GM19395 (cell line): Measurements from ENCODE around the gene ZNF335.

Source experiments
- ATAC-seq: cut with Tn5 transposase; IDR thresholded peaks from one replicate; pipeline ENCODE4 v1.9.1; 2021; ENCODE audit warnings: mild to moderate bottlenecking, moderate library complexity; ENCODE audit not compliant: unreplicated experiment

ZNF335 gene, protein sequence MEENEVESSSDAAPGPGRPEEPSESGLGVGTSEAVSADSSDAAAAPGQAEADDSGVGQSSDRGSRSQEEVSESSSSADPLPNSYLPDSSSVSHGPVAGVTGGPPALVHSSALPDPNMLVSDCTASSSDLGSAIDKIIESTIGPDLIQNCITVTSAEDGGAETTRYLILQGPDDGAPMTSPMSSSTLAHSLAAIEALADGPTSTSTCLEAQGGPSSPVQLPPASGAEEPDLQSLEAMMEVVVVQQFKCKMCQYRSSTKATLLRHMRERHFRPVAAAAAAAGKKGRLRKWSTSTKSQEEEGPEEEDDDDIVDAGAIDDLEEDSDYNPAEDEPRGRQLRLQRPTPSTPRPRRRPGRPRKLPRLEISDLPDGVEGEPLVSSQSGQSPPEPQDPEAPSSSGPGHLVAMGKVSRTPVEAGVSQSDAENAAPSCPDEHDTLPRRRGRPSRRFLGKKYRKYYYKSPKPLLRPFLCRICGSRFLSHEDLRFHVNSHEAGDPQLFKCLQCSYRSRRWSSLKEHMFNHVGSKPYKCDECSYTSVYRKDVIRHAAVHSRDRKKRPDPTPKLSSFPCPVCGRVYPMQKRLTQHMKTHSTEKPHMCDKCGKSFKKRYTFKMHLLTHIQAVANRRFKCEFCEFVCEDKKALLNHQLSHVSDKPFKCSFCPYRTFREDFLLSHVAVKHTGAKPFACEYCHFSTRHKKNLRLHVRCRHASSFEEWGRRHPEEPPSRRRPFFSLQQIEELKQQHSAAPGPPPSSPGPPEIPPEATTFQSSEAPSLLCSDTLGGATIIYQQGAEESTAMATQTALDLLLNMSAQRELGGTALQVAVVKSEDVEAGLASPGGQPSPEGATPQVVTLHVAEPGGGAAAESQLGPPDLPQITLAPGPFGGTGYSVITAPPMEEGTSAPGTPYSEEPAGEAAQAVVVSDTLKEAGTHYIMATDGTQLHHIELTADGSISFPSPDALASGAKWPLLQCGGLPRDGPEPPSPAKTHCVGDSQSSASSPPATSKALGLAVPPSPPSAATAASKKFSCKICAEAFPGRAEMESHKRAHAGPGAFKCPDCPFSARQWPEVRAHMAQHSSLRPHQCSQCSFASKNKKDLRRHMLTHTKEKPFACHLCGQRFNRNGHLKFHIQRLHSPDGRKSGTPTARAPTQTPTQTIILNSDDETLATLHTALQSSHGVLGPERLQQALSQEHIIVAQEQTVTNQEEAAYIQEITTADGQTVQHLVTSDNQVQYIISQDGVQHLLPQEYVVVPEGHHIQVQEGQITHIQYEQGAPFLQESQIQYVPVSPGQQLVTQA (N-terminal part only)

DNA sequence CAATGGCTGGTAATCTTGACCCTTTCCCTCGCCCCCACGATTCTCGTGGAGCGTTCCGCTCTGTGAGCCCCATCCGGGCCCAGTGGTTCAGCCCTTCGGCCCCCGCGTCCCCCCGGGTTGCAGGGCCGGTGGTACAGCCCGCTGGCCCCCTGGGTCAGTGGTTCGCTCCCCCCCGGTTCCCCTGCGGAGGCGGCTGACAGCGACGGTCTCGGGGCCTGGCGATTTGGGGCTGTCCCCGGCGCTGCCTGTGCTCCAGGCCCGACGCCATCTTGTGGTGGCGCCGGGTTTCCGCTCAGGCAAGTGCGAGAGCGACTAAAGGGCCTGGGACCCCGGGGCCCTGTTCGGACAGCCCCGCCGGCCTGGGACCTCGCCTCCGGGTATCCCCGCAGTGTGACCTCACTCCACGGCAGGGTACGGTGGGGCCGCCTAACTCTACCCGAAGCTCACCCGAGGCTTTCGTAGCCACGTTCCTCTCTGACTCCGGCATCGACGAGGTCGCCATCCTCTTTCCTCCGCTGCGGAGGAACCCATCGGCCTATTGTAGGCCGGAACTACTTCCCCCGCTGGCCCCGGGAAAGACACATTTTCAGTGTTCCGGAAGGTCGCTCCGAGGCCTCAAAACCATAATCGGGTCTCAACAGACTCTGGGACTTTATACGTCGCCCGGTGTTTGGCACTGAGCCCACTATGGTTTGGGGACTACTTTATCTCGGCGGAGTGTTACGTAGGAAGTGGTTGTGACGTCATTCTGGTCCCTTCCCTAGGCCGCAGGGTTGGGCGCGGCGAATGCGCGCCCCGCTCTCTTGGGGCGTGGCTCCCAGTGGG, at the start of gene ZNF335:
Gene ZNF335, minus strand, starts transcription at position 529 of the 825 bp plus-strand sequence. CDS start 793 bp downstream, outside the sequence.
- ATAC-seq: peak; percentile 76

DNA sequence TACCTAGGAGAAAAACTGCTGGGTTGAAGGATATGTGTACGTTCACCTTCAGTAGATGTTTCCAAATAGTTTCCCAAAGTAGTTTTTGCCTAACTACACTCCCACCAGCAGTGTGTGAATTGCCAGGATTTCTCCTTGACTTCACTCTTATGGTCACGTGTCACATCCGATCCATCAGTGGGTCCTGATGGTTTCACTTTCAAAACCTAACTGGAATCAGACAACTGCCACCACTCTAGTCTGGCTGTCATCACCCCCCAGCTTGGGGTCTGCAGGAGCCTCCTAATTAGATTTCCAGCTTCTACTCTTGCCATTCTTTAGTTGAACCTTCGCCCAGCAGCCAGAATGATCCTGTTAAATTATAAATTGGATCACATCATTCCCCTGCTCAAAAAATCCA, 48.6 kb upstream of the ZNF335 start:
- ATAC-seq: no peak

DNA sequence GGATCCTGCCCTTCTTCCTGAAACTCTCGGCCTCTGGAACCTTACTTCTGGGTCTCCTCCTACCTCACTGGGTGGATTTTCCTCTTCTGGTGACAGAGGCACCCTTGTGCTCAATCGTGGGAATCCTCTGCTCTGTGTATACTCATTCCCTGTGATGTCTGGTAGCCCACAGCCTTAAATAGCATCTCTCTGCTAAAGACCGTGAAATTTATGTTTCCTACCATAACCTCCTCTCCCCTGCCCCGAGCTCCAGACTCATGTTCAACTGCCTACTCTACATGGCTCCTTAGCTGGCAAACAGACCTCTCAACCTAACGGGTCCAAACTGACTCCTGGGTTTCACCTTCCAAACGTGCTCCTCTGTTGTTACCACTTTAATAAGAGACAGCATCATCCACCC, 46.6 kb upstream of the ZNF335 start:
- ATAC-seq: no peak

DNA sequence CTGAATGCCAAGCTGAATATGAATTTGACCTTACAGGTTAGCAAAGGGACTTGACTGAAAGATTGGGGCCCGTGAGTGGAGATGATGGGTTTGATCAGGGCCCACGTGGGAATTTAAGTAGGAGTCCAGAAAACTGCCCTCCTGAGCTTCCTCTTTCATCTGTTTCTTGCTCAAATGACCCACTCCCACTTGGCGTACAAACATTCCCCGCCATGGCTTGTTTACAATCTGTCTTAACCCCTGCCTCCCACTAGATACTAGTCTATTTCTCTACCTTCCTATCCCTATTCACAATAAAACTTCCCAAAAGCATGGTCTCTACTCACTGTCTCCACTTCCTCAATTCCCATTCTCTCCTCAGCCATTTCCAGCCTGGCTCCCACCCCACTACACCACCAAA, 46.1 kb upstream of the ZNF335 start:
- no peak for ATAC-seq

DNA sequence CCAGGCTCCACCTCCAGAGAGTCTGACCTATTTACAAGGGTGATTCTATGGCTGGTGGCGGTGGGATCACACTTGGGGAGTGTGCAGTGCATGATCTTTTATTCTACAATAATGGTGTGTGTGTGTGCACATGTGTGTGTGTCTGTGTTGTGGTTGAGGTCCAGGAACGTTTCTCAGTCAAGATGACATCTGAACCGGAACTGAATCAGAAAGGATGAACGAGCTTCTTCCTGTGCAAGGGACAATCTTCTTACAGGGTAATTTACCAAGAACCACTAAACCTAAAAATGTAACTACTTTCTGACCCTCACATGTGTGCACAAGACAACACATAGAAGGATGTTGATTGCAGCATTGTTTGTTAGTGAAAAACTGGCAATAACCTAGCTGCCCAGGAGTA, 45.3 kb upstream of the ZNF335 start:
- no peak for ATAC-seq

DNA sequence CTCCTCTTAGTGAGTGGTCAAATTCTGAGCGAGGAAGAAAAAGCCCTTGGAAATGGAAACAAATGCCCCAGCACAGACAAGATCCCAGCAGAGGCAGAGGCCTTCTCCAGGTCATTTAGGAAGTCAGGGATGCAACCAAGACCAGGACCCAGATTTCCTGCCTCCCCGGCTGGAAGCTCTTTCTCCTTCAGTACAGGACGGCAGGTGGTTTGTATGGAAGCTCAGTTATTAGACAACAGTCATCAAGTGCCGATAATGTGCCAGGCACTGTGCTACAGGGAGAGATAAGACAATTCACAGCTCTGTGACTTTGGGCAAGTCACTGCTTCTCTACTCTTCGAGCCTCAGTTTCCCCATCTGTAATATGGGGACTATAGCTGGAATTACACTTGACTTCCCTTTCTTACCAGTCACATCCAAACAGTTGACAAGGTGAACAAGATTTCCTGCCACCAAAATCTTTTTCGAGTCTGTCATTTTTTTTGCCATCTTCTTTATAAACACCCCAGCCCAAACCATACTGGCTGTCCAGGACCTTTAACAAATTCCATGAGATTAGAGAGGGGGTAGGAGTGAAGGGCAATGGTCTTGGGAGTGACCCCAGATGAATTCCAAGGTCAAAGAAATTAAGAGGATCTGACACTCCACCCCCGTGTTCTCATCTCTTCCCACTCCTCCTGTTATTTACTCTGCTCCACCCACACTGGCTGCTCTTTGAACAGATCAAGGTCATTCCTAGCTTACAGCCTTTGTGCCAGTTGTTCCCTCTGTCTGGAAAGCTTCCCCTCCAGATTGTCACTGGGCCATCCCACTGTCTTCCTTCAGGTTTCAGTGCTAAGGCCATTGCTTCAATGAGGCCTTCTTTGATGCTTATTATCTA, 42.8 kb upstream of the ZNF335 start:
- ATAC-seq: no peak

DNA sequence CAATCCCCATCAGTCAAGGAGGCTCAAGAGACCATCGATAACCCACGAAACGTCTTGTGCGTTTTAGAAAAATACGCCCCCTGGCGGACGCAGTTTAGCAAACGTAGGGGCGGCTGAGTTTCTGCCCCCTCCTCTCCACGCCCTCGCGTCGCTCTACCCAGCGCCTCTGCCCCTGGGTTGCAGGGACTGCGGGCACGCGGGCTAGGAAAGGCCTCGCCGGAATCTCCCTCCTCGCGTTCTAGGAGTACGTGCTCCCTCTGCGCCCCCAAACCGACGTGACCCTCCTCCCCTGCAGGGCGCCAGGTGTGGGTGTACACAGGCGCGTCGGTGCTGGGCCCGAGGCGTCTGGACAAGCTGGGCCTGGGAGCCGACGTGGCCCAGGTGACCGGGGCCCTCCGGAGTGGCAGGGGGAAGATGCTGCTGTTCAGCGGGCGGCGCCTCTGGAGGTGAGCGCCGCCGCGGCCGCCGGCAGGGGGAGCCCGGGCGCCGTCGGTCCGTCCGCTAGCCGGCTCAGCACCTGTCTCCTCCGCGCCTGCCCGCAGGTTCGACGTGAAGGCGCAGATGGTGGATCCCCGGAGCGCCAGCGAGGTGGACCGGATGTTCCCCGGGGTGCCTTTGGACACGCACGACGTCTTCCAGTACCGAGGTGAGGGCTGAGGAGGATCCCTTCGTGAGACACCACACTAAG, 42.0 kb upstream of the ZNF335 start:
- ATAC-seq: no peak

DNA sequence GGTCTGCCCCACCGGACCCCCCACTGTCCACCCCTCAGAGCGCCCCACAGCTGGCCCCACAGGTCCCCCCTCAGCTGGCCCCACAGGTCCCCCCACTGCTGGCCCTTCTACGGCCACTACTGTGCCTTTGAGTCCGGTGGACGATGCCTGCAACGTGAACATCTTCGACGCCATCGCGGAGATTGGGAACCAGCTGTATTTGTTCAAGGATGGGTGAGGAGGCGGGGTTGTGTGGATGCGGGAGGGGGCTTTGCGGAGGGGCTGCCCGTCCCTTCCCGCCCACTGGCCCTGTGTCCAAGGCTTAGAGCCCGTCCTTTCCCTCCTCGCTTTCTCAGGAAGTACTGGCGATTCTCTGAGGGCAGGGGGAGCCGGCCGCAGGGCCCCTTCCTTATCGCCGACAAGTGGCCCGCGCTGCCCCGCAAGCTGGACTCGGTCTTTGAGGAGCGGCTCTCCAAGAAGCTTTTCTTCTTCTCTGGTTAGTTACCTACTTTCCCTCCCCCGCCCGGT, 41.4 kb upstream of the ZNF335 start:
- ATAC-seq: no peak

DNA sequence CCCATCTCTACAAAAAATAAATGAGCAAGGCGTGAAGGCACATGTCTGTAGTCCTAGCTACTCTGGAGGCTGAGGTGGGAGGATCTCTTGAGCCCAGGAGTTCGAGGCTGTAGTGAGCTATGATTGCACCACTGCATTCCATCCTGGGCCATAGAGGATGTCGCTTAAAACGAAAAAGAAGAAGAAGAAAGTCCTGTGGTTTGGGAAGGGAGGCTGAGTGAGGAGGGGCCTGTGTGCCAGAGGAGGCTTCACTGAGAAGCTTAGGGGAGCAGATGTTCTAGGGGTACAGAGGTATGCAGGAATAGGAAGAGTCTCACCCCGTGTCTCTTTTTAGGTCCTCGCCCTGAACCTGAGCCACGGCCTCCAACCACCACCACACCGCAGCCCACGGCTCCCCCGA, 40.9 kb upstream of the ZNF335 start:
- ATAC-seq: no peak

DNA sequence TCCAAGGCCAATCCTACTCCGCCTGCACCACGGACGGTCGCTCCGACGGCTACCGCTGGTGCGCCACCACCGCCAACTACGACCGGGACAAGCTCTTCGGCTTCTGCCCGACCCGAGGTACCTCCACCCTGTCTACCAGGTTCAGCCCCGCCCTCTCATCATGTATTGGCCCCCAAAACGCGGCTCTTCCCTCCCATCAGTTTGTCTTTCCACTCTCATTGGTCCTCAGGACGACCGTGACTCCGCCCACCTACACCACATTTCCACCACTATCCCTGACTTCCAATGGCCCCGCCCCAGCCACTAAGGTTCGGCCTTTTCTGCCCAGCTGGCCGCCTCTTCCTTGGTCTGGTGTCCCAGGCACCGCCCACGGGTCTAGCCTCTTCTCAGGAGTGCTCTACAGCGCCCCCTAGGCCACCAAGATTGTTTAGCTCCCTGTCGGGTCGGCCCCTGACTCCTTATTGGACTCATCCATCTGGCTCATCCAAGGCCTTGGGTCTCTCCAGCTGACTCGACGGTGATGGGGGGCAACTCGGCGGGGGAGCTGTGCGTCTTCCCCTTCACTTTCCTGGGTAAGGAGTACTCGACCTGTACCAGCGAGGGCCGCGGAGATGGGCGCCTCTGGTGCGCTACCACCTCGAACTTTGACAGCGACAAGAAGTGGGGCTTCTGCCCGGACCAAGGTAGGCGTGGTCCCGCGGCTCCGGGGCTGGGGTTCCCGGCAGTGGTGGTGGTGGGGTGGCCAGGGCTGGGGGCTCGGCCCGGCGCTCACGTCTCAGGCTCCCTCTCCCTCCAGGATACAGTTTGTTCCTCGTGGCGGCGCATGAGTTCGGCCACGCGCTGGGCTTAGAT, 39.9 kb upstream of the ZNF335 start:
- ATAC-seq: no peak

DNA sequence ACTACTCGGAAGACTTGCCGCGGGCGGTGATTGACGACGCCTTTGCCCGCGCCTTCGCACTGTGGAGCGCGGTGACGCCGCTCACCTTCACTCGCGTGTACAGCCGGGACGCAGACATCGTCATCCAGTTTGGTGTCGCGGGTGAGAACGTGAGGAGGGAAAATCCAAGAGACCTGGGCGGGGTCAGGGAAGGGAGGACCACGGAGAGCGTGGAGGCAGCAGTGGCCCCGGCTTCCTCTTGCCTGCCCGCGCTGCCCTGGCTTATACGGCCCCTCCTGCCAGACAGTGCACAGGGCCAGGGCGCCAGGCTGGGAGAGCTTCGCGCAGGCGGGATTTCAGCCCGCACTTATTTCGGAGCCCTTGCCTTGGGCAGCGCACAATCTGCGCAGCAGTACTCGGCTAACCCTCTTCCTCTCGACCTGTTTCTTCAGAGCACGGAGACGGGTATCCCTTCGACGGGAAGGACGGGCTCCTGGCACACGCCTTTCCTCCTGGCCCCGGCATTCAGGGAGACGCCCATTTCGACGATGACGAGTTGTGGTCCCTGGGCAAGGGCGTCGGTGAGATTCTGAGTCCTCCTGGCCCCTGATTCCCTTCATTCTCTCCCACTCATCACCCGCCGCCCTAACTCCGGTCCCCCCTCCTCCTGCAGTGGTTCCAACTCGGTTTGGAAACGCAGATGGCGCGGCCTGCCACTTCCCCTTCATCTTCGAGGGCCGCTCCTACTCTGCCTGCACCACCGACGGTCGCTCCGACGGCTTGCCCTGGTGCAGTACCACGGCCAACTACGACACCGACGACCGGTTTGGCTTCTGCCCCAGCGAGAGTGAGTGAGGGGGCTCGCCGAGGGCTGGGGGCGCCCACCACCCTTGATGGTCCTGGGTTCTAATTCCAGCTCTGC, 38.7 kb upstream of the ZNF335 start:
- no peak for ATAC-seq

DNA sequence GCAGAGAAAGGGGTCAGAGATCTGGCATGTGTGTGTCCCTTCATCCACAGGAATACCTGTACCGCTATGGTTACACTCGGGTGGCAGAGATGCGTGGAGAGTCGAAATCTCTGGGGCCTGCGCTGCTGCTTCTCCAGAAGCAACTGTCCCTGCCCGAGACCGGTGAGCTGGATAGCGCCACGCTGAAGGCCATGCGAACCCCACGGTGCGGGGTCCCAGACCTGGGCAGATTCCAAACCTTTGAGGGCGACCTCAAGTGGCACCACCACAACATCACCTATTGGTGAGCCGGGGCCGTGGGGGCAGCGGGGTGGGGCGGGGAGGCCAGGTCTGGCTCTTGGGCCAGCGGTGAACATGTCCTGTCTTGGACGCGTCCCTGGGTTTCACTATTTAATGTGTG, 37.8 kb upstream of the ZNF335 start:
- no peak for ATAC-seq

DNA sequence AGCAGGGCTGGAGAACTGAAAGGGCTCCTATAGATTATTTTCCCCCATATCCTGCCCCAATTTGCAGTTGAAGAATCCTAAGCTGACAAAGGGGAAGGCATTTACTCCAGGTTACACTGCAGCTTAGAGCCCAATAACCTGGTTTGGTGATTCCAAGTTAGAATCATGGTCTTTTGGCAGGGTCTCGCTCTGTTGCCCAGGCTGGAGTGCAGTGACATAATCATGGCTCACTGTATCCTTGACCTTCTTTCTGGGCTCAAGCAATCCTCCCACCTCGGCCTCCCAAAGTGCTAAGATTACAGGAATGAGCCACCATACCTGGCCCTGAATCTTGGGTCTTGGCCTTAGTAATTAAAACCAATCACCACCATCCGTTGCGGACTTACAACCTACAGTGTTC, 35.7 kb upstream of the ZNF335 start:
- no peak for ATAC-seq

DNA sequence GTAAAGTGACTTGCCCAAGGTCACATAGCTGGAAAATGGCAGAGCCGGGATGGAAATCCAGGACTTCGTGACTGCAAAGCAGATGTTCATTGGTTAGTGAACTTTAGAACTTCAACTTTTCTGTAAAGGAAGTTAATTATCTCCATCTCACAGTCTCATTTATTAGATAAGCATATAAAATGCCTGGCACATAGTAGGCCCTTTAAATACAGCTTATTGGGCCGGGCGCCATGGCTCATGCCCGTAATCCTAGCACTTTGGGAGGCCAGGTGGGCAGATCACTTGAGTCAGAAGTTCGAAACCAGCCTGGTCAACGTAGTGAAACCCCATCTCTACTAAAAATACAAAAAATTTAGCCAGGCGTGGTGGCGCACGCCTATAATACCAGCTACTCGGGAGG, 35.0 kb upstream of the ZNF335 start:
- no peak for ATAC-seq

DNA sequence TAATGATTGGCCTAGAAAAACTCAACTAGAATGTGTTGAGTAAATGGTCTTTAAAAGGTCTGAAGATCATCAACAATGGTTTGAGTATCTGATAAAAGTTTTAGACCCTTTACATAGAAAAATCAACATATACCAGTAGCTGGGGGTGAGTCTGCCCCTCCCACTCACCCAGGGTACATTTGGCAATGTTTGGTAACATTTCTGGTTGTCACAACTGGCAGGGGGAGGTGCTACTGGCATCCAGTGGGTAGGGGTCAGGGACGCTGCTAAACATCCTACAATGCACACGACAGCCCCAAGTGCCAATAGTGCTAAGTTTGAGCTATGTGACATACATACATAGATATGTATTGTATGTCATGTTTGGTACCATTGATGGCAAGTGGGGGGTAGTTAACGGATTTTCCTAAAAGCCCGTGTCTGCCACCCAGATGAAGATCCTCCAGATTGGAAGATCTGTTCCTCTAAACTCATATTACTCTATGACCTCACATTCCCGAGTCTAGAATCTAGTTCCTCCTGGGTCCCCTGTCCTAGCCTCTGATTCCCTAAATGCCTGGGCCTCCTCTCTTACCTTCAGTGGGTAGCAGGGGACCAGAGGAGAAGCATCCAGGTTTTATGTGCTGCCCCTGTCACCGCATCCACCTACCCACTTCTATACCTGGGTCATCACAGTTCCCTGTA, 34.2 kb upstream of the ZNF335 start:
- no peak for ATAC-seq

DNA sequence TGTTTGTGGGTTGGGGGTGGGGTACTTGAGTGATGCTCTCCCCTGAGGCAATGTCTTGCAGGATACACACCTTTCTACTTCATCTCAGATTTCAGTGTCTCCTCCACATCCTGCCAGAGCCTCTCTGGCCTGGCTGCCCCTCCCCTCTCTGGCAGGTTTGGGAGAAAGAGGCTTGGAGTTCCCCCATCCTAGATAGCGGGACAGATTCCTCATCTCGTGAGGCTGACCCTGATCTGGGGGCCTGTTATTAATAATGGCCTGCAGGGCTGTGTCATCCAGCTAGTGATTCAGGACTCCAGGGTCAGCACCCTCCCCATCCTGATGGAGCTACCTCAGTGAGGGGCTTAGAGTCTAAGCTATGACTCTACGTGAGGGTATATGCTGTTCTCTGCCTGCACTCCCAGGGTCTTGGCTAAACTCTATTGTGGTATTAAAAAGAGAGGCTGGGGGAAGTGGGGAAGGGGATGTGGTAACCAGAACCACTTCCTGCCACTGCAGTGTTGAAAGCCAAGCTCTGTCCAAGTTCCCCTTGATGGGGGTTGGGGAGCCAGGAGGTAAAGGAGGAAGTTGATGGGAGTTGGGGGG, 33.0 kb upstream of the ZNF335 start:
- no peak for ATAC-seq
